Measurements from ENCODE around the gene F8.

The F8 gene

DNA sequence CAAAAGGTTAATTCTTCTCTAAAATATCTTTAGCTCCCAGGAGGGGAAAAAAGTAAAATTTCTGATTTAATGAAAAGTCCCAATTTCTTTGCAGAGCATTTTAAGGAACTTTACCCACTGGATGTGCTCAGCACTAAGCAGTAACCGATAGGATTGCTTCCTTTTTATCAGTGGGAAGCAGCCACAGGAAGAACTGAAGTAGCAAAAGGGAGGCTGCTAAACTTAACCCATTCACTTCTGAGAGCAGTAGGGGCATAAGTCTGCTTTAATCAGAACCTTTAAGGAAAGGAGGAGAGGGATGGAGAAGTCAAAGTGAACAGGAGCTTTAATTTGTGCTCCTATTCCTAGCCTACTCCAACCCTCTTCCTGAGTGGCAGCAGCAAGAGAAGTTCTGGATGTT lies at the start of gene F8:
Gene F8, minus strand, starts transcription at position 139 of the 400 bp plus-strand sequence. CDS start 171 bp downstream, outside the sequence.
- FAIRE-seq (no peak), DNase-seq (ENCODE audit: extremely low spot score, insufficient read length, low read depth) (no peak)

DNA sequence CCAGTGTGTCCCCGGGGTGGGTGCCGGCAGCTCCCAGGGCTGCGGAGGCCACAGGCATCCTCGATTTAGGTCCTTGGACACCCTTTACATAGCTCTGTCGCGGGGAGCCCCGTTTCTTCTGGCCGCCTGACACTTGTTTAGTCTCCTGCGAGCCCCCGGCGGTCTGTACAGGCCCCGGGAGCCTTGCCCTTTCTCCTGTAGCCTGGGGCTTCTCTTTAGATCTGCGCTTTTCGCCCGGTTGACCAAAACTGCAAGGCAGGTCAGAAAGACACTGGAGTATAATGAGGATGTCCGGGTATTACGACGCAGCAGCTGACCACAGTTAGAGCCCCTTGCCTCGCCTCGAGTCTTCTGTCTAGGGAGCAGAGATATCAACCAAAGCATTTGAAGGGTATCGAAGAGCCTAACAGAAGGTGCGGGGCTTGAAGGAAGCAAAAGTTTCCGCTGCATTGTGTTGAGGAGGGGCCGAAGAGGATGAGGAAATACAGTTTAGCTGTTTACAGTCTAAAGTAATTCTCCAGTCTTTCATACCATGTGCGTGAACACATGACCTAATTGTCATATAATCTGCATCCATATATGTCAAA lies 49.3 kb upstream of the F8 start:
- FAIRE-seq (no peak), DNase-seq (ENCODE audit: extremely low spot score, insufficient read length, low read depth) (no peak)

DNA sequence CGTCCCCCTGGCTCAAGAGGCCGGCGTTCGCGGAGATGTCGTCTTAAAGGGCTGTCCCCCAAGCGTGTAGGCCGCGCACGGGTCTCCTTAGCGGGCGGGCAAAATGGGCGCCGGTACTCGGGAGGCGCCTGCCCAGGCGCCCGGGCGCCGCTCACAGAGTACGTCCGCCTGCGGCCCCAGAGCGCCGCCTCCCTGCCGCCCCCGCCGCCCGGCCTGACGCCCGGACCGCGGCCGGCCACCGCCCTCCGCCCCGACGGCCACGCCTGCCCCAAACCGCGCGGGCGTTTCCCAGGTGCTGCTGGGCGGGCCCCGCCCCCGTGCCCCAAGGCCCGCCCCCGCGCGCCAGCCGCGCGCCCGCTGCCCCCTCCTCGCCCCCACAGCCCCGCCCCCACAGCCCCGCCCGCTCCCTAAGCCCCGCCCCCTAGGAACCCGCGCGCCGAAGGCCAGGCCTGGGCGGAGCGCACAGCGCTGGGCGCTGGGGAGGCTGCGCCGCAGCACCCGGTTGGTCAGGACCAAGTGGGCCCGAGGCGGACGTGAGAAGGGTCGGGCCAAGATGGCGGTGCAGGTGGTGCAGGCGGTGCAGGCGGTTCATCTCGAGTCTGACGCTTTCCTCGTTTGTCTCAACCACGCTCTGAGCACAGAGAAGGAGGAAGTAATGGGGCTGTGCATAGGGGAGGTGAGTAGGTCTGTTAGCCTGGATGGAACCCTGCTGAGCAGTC lies 48.6 kb upstream of the F8 start, which contains the start of the genes BRCC3, CMC4 and MTCP1:
Gene BRCC3, plus strand, starts transcription at position 534 of the 719 bp plus-strand sequence. Its CDS starts 20 bp downstream, at position 554.
Gene CMC4, minus strand, starts transcription at position 162 of the 719 bp plus-strand sequence. CDS start 7,113 bp downstream, outside the sequence.
Gene MTCP1, minus strand, starts transcription at position 162 of the 719 bp plus-strand sequence. CDS start 5,126 bp downstream, outside the sequence.
- DNase-seq (ENCODE audit: extremely low spot score, insufficient read length, low read depth) (peak; percentile 65), FAIRE-seq (peak; percentile 69)

DNA sequence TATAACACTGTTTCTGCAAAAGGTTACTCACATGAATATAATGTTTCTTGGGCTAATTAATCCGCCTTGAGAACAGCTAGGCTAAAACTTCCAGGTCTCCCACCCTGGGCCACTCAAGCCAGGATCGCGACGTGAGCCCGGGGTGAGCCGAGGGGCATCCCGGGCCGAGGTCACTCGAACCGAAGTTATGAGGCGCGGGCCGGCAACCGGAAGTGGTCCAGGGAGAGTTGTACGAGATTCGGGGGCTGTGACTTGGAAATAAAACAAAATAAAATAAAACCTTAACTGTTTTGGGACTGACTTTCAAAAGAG lies 48.1 kb upstream of the F8 start:
- DNase-seq (ENCODE audit: extremely low spot score, insufficient read length, low read depth) (no peak), FAIRE-seq (no peak)

DNA sequence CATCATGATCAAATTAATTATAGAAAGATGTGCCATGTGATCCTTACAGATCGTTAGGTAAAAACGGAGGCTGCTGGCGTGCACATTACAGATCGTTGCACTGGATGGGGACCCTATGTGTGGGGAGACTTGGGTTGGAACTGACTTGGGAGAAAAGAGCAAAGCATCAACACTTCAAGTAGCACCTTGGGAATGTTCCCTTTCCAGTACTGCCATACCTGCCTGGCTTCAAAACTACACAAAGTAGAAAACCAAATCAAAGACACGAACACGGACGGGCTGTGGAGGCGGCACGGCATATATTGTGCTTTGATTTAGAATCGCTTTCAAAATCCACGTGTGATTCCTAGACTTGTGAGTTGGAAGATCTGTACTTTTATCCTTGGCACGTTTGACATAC lies 47.5 kb upstream of the F8 start:
- FAIRE-seq (peak; percentile 41), DNase-seq (ENCODE audit: extremely low spot score, insufficient read length, low read depth) (no peak)

DNA sequence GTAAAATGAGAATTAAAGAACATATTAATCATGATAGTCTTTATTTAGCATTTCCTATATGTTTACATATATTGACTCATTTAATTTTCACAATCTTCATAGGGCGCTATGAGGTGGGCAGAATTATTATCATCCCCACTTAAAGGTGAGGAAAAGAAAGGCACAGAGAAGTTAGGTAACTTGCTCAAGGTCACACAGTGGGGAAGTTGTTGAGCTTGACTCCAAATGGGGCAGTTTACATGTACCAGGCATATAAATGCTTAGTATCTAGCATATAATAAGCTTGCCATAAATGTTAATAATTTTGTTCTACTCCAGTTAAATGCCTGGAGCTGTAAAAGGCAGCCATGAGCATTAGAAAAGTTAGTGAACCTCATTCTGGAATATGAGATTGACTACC lies 46.9 kb upstream of the F8 start:
- FAIRE-seq (no peak), DNase-seq (ENCODE audit: extremely low spot score, insufficient read length, low read depth) (no peak)

DNA sequence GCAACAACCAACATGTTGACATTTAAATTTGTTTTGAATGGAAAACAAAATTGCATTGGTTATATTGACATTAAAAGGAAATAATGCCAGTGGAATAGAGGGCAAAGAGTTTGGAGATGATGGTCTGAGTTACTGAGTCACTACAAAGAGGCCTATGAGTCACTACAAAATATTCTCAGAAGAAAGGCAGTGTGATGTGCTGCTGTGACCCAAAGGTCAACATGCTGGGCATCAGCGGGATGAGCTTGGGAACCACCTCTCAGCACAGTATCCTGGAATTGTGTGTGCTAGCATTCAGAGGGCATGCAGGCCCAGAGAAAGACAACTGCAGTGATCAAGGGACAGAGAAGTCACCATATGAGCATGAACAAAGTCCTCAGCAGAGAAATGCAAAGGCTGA lies 45.6 kb upstream of the F8 start:
- no peak for DNase-seq (ENCODE audit: extremely low spot score, insufficient read length, low read depth)

DNA sequence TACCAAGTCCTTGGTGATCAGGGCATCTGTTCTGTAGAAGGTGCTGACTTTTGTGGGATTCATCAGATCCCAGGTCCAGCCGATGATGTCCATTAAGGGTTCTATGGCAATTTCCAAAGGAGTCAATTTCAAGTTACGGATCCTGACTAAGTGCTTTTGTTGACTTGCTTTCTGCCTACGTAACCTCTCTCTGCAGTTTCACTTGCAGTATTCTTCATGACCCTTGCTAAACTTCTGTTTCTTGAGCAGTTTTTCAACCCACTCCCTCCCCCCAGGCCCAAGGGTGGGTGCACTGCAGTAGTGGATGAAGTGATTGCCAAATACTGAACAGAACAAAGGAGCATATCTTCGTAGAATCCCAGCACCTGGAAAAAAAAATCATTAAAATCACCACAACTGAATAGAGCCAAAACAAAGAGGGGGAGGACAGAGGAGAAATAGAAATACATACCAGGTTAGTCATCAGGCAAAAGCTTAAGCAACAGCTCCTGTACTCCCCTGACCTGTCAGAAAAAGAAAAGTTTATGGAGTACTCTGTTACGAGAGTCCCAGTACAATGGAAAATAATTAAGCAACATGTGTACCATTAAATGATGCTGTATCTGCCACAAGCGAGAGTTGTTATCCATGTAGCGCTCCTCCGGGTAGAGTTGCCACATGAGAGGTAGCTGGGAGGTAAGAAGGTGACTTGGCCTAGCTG lies 42.7 kb upstream of the F8 start:
- FAIRE-seq (no peak), DNase-seq (ENCODE audit: extremely low spot score, insufficient read length, low read depth) (no peak)

More for the DNA sequence above, 45.6 kb upstream of the F8 start:
- no peak for FAIRE-seq

DNA sequence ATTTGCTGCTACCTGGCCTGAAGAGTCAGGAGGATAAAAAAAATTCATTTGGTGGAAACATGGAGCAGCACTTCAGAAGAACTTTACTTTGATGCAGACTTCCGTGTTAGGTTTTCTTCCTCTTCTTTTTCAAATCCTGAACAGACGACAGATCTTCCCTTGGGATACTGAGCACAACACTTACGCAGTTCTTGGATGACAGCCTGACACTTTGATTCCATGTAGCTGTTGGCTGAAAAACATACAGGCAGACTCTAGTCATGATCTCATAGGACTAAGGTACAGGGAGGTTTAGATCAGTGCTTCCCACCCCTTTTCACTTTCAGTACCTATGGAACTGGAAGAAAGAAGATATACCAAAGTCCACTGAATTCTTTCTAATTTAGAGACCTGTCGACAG lies 39.2 kb upstream of the F8 start:
- no peak for DNase-seq (ENCODE audit: extremely low spot score, insufficient read length, low read depth)
- FAIRE-seq = no peak

DNA sequence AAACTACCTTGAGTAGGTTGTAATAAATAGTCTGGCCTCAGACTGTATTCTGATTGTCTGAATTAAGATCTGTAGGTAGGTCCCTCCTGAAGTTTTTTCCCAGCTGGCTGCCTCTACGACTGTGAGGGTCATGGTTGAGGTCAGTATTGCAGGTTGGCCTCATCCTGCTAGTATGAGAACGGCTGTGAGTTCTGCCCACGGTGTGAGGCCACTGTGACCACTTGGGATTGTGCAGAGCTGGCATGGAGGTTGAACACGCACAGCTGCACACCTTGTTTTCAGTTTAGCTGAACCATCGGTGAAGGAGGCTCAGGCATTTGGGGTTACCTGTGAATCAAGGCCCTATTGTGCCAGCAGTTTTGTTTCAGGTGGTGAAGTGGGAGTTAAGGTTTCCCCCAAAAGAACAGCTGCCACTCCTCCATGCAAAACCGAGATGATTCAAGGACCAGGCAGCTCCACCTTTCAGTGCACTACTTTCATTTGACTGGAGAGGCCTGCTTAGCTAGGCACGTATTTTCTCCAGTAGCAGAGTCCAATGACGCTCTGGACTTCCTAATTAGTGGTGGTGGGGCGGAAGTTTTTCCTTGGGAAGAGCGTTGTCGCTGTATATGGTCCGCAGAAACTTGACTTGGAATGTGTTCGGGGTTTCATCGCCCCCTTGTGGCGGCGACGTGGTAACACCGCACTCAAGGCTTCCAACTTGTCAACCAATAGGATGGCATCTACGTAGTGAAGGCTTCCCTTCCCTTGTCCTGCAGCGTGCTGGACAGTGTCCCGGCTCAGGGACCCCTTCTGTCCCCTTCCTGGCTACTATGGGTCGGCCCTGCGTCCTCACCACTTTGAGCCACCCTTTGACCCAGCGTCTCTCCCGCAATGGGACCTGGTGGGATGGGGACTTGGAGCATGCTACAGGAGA lies 34.6 kb upstream of the F8 start:
- peak; percentile 9 for DNase-seq (ENCODE audit: extremely low spot score, insufficient read length, low read depth)
- peak; percentile 73 for FAIRE-seq

DNA sequence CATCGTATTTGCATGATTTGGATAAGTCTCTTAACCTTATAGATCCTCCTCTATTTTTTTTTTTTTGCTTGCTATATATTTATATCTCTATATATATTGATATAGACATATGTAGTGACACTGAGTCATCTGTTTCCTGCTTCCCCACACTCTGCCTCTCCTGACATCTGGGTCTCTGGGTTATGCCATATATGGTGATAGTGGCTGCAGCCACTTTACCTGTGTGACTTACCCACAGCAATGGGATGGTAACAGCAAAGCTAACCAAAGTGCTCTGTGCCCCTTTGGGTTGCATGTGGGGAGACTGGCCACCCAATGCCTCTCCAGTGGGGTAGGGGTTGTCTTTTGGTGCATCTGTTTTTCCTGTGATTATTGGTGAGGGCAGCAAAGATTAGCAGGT lies 33.9 kb upstream of the F8 start:
- DNase-seq (ENCODE audit: extremely low spot score, insufficient read length, low read depth) (no peak), FAIRE-seq (peak; percentile 18)

DNA sequence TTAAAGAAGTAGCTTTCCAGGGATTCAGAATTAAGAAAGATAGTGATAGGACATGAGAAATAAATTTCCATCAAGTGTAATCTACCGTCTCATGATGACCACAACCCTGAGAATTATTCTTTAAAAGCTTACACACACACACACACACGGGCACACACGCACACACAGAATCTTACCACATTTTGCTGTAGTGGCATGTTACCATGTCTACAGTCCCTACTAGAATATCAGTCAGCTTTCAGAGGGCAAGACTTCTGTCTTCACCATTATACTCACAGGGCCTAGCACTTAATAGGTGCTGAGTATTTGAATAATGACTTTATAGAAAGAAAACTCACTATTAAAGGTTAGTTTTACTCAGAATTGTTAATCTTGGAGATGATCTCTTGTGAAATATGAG lies 33.0 kb upstream of the F8 start:
- no peak for DNase-seq (ENCODE audit: extremely low spot score, insufficient read length, low read depth)

DNA sequence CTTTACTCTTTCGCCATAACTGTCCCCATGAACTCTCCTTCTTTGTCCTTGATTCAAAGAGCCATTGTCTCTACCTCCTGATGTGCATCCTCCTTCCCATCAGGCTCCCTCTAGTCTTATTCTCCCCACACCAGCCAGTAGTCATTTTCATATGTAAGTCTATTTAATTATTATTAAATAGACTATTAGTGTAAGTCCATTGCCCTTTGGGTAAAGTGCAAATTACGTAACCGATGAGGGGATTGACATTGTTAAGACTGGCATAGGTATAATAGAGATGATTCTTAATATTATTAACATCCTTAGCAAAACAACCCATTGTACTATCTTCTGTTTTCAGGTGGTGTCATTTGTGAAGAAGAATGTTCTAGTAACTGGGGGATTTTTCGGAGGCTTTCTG lies 31.7 kb upstream of the F8 start:
- no peak for FAIRE-seq

More for the DNA sequence above, 33.0 kb upstream of the F8 start:
- peak; percentile 9 for FAIRE-seq

DNA sequence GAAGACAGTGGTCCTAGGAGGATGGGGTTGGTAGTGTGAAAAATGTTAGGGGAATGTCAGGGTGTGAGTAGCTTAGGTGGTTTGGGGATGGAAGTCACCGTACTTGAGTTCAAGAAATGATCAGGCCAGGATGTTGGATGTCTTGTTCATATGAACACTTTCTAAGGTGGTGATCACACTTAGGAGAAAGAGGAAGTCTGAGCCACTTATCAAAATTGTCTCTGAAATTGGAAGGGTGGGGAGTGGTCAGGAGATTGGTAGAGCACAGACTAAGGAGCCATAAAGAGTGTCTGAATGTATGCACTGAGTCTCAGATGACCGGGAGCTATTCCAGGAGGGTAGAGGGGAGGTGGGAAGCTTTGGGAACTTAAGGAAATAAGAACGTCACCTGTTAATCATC lies 31.1 kb upstream of the F8 start:
- FAIRE-seq = no peak
- DNase-seq (ENCODE audit: extremely low spot score, insufficient read length, low read depth) = no peak

More for the DNA sequence above, 31.7 kb upstream of the F8 start:
- no peak for DNase-seq (ENCODE audit: extremely low spot score, insufficient read length, low read depth)

DNA sequence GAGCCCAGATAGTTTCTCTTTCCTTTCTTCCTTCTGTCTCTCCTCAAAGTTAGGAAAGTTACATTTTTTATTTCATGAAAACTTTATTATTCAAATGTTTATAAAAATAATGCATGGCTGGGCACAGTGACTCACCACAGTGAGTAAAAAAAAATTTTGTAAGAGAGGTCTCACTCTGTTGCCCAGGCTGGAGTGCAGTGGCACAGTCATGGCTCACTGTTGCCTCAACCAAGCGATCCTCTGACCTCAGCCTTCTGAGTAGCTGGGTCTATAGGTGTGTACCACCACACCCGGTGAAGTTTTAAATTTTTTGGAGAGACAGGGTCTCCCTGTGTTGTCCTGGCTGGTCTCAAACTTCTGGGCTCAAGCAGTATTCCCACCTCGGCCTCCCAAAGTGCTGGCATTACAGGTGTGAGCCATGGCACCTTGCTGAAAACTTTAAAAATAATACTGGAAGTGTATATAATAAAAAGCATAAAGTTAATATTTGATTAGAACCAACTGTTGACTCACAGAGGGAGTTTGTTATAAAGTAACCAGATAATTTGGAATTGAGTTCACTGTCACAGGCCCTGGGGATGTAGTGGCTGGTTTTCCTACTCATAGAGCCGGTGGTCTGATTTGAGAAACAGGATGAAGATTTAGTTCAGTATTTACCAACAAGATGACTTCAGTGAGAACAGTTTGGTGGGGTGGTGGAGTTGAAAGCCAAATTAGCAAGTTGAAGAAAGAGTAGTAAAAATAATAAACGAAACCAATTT lies 30.4 kb upstream of the F8 start:
- no peak for FAIRE-seq
- no peak for DNase-seq (ENCODE audit: extremely low spot score, insufficient read length, low read depth)

DNA sequence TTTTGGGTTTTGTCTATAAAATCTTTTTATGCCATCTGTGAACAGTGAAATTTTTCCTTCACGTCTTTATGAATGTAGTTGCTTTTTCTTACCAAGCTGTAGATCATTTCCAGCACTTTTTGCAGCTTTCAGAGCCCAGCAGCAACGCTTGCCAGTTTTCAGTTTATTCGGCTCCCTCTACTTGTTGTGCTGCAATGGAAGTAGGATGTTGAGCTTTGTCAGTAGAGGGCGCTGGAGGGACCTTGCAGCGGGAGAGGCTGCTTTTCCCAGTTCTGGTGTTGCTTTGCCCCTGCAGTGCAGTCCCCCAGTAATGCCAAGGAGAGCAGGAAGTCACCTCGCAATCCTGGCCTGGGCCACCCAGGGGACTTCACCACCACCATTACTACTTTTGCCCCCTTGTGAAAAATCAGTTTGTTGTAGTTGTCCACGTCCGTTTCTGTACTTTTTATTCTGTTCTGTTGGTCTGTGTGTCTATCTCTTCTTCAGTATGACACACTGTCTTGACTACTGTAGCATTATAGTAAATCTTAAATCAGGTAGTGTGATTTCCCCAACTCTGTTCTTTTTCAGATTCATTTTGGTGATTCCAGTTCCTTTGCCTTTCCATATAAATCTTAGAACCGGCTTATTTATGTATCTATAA lies 26.6 kb upstream of the F8 start:
- FAIRE-seq = peak; percentile 5

DNA sequence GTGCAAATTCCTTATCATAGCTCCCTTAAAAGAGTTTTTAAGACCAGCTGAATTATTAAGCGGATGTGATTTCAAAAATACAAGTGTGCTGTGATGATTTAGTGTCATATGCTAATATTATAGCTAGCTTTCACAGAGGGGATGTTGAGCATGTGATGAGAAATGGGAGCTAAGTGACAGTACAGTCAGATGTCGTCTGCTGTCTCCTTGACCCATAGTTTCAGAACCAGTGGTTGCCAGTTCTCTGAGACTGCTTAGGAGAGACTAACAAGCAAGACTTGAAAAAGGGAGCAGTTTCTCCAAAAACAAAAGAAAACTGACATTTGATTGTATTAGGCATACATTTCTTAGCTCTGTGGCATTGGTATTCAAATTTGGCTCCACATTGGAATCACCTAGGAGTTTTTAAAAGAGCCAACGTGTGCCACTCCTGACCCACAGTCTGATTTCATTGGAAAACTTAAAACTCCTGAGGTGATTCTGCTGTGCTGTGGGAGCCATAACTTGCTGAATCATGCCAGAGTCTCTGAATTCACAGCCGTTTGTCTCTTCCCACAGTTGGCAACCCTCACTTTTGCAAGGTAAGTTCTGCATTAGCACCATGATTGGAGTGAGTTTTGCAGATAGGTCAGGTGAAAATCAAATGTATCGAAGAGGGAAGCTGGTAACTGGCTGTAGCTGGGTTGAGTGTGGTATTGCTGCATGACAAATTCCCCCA lies 24.4 kb upstream of the F8 start:
- FAIRE-seq (no peak), DNase-seq (ENCODE audit: extremely low spot score, insufficient read length, low read depth) (no peak)

More for the DNA sequence above, 26.6 kb upstream of the F8 start:
- DNase-seq (ENCODE audit: extremely low spot score, insufficient read length, low read depth) = no peak

DNA sequence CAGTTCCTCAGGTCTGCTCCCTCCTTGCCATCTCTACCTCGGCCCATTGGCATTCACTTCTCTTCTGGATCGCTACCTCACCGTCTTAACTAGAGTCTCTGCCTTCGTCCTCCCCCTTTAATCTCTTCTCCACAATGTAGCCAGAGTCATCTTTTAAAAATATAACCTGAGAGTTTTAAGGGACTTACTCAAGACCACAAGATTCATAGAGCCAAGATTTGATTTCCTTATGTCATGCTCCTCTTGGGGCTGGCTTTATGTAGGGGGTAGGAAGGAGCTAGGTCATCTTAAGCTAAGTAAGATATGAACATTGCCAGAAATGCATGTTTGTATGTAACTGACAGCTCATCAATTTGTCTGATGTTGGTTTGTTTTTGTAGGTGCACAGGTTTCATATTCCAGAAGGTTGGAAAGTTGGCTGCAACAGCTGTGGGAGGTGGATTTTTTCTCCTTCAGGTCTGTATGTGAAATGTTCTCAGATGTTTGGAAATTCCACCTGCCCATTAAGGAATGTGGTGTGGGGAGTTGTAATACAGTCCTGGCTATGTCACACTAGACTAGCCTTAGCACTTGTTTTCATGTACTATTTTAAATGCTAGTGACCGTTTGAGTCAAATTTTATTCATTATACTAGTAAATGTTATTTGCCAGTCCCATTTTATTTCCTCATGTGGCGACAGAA lies 23.7 kb upstream of the F8 start:
- DNase-seq (ENCODE audit: extremely low spot score, insufficient read length, low read depth) = no peak
- no peak for FAIRE-seq

All from GM18507 (cell line).